HEK293 (cell line): ENCODE results near the gene KCNJ6.

Source experiments
- TF ChIP-seq, protein P1 (sequence below): fragments of 450-650 bp; formaldehyde crosslinking; IDR thresholded peaks from 2 replicates; pipeline ENCODE4 v1.5.1; 2016; ENCODE audit warnings: missing biosample characterization, missing genetic modification characterization
- TF ChIP-seq, protein P2 (sequence below): fragments of 450-650 bp; formaldehyde crosslinking; optimal IDR thresholded peaks from 2 replicates; pipeline ENCODE3; 2016; ENCODE audit warnings: missing biosample characterization, mild to moderate bottlenecking, missing genetic modification characterization

DNA sequence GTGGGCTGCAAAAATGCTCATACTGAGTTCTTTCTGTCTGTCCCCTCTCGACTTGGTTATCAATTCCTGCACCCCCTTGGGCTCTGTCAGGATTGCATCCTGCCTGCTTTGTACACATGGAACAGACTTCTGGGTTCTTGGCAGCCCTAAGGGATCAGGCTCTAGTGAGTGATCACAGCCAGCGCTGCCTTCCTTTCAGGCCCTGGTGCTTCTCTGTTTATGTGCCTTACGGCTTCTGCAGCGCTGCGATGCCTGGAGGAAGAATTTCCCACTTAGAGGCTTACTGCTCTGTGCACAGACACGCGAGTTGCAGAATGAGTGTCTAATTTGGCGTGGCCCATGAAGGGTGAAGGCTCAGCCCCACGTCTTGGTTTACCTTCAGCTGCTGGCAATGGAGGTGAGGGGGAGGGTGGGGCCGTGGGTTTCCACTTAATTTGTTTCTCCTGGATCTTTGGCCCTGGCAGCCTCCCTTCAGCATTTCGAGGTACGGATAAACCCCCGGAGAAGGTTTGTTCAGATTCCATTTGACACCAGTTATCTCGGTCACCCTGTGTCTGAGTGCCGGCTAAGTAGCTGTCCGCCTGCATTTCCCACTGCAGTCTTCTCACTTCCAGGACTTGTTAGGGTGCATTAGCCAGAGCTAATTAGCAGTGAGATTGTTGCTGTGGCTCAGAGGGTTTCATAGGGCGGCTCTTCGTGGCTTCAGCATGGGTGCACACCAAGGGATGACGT is 322.4 kb downstream of the KCNJ6 start:
- TF ChIP-seq, protein P1, sequence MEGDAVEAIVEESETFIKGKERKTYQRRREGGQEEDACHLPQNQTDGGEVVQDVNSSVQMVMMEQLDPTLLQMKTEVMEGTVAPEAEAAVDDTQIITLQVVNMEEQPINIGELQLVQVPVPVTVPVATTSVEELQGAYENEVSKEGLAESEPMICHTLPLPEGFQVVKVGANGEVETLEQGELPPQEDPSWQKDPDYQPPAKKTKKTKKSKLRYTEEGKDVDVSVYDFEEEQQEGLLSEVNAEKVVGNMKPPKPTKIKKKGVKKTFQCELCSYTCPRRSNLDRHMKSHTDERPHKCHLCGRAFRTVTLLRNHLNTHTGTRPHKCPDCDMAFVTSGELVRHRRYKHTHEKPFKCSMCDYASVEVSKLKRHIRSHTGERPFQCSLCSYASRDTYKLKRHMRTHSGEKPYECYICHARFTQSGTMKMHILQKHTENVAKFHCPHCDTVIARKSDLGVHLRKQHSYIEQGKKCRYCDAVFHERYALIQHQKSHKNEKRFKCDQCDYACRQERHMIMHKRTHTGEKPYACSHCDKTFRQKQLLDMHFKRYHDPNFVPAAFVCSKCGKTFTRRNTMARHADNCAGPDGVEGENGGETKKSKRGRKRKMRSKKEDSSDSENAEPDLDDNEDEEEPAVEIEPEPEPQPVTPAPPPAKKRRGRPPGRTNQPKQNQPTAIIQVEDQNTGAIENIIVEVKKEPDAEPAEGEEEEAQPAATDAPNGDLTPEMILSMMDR (tag by site-specific recombination) = no peak
- TF ChIP-seq, protein P2, sequence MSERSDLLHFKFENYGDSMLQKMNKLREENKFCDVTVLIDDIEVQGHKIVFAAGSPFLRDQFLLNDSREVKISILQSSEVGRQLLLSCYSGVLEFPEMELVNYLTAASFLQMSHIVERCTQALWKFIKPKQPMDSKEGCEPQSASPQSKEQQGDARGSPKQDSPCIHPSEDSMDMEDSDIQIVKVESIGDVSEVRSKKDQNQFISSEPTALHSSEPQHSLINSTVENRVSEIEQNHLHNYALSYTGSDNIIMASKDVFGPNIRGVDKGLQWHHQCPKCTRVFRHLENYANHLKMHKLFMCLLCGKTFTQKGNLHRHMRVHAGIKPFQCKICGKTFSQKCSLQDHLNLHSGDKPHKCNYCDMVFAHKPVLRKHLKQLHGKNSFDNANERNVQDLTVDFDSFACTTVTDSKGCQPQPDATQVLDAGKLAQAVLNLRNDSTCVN (tag by site-specific recombination) = no peak
